Hematopoietic multipotent progenitor cell treated with erythropoietin and hydrocortisone succinate and interleukin-3 and kit ligand, for 8 days (in vitro differentiated cells): ENCODE measurements around the gene CNOT6.
A peak's percentile ranks its signal among the peaks of the same experiment; 100 is the strongest.

Source experiments
- DNase-seq: peaks from one replicate; pipeline ENCODE4 v3.0.0-alpha.2; 2015

The CNOT6 gene

DNA sequence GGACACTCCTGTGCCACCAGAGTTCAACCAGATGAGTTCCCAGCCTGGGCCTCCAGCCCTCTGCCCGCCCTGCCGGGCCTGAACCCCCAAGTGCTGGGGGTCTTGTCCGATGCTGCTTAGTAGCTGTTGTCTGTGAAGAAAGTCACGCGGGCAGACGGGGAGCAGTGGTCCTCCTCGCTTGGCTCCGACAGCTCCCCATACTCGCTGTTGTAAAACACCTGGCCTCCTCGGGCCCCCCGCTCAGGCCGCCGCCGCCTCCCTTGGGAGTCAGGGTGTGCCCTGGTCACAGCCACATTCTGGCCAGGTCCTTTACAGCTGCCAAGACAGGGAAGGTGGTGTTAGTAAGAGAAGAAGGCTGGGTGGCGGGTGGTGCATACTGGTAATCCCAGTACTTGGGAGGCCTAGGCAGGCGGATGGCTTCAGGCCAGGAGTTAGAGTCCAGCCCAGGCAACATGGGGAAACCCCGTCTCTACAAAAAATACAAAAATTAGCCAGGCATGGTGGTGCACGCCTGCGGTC is 109.0 kb downstream of the CNOT6 start:
- DNase-seq, result no peak

DNA sequence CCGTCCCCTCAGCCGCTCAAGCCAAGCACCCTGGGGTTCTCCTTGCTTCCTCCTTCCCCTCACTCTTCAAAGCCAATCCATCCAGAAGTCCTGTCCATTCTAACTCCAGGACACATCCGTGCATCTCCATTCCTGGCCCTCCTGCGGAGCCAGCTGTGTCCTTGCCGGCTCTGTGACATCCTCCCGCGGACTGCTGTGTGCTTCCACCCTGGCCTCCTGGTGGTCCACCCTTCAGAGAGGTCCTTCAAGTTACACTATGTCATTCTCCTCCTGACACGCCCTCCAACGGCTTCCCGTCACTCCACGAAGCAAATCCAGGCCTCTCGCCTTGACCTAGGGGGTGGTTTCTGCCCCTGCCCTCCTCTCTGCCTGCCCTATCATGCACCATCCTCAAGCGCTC is 110.1 kb downstream of the CNOT6 start:
- no peak for DNase-seq

DNA sequence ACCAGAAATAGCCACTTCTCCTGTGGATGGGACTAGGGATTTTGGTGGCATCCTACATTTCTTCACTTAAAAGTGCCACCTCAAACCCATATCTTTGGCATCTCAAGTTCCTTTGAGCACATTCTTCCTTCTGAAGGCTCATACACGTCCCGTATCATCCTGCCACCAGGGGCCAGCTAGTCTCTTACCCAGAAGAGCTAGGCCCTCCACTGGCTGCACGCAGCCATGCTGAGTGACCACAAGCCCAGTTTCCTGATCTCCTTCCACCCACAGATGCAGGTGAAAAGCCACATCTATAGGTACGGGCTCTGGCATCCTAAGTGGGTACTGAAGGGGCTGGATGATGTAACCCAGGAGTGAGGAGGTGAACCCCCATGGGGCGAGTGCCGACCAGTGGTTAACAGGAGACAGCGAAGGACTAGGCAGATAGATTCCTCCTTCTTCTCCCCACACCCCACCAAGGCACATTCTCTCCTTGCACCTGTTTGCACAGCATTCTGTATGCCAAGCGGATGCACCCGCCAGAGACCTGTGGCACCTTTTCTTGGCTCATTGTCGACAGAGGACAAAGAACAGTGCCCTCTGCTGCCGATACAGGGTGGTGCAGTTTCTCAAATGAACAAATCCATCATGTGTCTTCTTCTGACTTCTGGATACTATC is 111.5 kb downstream of the CNOT6 start:
- peak; percentile 86 for DNase-seq

DNA sequence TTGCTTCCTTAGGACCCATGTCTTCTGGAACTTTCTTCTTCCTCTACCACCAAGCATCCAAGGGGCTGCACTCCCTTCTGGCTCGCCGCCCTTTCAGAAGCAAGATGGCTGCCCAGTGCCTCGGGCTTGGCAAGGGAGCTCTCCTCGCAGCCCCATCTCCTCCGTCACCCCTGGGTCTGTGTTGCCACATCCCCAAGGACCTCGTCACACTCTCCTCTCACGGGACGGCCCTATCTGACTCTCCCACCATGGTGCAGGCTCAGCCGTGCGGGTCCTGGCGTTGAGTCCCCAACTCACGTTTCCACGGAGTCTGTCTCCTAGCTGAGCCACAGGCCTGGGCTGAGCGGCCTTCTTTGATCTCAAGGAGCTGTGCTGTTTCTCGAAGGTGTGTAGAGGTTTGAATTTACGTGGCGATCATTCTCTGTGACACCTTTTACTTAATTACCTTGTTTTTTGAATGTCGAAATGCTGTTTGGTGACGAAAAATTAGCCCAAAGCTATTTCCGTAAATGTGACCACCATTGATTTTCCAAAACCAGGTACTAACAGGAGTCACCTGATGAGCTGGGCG is 112.1 kb downstream of the CNOT6 start:
- DNase-seq, result no peak

DNA sequence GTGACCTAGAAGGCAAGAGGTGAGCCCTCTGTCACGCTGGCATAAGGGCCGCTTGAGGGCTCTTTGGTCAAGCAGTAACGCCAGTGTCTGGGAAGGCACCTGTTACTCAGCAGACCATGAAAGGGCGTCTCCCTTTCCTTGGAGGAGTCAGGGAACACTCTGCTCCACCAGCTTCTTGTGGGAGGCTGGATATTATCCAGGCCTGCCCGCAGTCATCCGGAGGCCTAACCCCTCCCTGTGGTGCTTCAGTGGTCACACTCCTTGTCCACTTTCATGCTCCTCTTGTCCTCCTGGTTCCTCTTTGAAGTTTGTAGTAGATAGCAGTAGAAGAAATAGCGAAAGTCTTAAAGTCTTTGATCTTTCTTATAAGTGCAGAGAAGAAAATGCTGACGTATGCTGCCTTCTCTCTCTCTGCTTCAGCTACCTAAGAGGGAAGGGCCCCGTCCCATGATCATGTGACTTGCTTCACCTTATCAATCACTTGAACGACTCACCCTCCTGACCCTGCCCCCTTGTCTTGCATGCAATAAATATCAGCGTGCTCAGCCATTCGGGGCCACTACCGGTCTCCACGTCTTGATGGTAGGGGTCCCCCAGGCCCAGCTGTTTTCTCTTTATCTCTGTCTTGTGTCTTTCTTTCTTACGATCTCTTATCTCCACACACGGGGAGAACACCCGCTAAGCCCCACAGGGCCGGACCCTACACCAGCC is 113.8 kb downstream of the CNOT6 start:
- DNase-seq, result peak; percentile 48

DNA sequence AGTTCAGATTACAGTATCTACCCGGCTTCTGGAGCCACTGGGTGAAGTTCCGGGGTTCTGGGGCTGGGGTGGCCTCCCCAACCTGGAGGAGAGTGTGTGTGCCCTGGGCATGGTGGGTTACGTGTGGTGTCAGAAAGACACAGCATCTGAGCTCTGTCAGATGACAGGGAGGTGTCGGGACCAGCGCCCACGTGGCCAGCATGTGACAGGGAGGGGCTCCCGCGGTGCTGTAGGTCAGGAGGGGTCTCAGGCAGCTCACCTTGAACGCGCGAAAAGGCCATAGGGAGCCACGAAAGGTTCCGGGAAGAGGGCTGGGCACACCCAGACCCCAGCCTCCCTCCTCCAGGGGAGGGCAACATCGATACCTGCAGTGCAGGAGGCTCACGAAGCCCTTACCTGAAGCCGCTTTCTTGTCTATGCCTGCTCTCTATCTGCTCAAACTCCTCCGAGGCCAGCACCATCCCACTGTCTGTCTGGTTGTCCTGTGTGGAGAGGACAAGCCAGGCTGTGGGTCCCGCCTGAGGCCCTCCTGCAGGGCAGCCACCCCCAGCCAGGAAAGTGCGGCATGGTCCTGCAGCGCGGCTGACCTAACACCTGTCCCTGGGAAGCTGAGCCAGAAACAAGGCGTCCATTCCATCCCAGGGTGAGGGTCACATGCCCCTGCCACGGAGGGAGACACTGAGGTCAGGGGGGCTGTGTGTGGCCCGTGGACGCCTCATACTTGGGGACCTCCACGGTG is 114.6 kb downstream of the CNOT6 start:
- DNase-seq, result no peak

DNA sequence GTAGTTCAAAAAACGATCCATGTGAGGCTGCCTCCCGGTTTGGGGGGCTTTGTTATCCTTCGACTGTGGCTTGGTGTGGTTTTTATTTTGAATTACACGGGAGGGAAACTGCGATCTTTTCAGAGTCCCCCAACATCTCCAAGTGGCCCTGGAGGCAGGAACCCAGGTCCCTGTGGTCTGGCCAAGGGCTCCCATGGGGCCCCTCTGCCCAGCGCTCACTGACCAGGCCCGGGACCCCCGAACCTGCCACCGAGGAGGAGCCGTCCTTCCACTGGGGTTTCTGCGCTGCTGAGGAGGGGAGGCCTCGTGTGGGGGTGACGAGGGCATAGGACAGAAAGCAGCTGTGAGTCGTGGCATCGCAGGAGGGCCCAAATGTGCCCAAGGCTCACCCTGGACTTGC is 115.2 kb downstream of the CNOT6 start:
- DNase-seq, result no peak

DNA sequence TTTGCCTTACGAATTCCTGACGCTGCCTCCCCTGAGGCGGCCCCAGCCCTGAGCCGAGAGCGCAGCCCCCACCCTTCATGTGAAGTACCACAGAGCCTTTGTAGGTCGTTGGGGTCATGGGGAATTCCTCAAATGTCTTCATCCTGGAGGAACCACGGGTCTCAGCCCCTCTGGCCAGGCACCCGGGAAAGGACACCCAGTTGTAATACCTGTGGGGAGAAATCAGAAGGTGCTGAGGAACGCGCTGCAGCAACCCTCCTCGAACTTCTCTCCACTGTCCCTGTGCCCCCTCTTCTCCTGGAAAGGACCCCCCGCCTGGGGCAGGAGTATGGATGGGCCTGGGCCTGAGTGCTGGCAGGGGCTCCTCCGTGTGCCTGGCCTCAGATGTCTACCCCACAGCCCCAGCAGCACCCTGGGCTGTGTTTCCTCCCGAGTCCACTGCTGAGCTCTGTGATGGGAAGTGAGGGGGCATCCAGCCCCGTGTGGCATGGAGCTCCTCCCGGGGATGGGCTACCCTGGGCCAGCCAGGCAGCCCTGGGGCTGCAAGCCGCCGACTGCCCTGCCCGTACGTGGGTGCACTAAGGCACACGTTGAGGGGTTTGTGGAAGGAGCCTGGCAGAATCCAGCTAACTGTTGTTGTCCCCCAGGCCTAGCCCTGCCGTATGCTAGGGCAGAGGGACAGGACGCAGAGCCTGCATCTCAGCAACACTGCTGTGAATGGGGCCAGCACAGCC is 115.8 kb downstream of the CNOT6 start:
- DNase-seq, result no peak

DNA sequence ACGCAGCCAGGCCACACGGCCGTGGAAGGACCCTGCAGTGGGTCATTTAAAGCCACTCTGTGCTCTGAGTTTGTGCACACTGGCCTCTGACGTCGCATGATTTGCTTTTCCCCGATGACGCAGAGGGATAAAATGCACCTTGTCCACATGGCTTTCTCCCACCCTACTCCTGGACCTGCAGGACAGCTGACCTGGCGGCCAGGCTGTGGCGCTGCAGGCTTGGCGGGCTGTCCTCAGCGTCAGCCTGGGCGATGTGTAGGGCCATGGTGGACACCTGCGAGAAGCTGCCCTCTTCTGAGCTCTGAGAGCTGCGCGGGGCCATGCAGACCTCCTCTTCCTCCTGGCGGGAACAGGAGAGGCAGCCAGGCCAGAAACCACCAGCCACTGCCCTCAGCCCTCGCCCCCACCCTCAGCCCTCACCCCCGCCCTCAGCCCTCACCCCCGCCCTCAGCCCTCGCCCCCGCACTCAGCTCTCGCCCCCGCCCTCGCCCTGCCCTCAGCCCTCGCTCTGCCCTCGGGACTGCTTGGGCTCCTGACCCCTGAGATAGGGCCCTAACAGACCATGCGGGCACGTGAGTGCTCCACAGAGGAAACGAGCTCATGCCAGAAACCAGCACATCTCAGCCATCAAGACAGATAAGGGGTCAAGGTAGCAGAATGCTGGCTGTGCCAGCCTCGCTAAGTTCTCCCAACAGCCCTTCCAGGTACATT is 117.1 kb downstream of the CNOT6 start:
- peak; percentile 60 for DNase-seq

DNA sequence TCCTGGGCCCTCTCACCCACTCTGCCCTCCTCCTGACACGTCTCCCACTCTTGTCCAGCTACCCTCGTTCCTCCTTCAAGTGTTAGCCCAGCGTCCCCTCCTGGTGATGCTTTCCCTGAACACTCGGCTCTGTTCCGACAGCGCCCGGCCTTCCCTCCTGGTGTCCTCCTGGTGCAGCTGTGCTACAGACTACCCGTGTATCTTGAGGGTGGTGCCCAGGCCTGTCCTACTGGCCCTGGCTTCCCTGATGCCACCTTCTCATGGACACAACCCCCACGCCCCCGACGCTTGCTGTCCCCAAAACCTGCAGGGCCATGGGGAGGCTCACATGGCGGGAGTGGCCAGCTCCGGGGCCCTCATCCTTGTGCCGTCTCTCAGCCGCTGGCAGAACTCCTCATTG is 118.5 kb downstream of the CNOT6 start:
- DNase-seq, result no peak

DNA sequence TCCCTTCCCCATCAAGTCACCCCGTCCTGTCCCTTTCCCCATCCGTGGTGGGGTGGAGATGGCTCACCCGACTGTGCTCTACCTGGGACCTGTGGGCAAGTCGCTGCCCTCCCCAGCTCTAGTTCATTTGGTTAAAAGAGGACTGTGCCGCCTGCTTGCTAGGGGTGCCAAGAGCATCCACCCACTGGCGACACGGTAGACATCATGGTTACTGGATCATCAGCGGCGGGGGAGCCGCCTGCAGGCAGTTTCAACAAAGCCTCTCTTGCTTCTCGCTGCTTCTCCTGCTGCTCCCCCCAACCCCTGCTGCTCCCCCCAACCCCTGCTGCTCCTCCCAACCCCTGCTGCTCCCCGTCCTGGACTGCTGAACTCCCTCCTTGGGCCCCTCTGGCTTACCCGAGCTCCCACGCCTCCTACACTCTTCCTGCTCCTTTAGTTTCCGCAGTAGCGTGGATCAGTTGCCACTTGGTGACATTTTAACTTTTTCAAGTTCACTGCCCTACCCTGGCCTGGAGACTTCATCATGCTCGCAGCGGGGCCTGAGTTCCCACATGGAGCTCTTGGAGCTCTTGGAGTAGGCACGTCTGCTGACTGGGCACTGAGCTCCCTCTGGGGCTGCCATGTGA is 119.1 kb downstream of the CNOT6 start:
- DNase-seq, result no peak

DNA sequence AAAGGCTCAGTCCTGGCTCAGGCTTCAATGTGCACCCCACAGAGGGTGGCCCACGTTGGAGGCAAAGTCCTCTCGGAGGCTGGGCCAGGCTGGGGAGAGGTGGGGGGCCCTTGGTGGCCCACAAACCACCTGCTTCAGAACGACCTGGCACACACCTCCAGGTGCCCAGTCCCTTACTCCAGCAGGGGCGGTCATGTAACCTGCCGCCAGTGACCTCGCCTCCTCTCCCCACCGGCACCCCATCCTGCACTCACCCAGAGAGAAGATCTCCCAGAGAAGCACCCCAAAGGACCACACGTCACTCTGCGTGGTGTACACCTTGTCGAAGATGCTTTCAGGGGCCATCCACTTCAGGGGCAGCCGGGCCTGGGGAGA is 119.6 kb downstream of the CNOT6 start:
- DNase-seq, result no peak

DNA sequence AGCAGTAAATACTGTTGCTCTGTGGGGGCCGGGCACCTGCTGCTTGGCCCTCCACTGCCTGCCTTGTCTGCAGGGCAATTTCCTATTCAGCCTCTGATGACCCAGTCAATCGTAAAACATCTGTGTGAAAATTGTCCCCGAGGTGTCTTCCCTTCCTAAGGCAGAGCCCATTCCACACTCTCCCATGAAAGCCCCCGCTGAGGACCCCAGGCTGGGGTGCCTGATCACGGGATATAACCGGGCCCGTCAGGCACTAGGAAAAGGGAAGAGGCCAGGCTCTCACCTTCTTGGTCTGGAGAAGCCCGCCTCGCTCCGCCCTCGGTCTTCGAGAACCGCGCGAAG is 124.3 kb downstream of the CNOT6 start:
- no peak for DNase-seq

DNA sequence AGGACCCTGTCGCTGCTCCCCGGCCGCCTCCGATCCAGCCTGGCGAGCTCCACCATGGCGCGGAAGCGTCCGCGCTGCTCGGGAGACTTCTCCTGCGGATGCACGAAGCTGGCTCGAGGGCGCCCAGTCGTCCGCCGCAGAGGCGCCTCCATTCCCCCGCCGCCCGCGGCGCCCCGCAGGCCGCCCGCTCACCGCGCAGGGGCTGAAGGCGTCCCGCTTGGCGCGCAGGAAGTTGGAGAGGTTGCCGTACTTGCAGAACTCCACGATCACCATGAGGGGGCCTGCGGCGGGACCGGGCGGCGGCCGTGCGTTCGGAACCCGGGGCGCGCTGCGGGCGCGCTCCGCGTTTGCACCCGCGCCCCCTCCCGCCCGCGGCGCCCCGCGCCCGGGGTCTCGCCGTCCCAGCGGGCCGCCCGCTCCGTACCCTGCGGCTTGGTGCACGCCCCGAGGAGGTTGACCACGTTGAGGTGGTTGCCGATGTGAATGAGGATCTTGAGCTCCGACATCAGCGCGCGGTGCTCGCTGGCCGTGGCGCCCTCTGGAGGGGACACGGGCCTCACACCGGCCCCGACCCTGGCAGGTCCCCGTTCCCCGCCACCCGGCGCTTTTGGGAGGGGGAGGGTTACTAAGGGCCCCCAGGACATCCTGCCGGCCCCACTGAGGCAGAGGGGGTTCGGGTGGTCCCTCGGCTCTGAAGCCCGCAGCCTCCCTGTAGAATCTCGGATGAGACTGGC is 124.8 kb downstream of the CNOT6 start:
- peak; percentile 57 for DNase-seq

DNA sequence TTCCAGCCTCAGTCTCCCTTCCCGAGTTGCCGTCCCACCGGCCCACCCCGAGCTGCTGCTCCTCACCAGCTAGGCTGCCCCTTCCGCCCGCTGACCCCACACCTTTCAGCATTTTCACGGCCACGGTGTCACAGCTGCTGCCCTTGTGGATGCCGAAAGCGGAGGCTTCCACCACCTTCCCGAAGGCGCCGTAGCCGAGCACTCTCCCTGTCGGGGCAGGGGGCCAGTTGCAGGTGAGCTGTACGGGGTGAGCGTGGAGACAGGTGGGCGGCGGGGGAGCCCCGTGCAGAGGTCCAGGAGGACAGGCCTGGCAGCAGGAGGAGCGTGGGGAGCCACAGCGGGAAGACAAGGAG is 125.4 kb downstream of the CNOT6 start:
- no peak for DNase-seq

DNA sequence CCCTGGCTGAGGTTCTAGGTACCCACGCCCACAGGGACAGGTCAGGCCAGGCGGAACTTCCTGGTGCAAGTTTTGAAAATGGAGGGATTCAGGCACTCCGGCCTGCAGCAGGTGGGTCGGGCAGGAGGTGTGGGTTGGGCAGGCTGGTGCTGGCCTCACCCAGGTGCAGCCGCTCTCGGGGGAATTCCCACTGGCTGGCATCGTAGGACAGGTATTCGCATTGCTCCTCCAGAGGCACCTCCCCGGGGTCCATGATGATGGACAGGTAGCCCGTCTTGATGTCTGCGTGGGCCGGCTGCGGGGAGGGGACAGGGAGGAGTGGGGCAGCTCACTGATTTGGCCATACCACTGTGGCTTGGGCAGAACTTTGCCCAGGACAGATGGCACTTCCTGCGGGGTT is 125.8 kb downstream of the CNOT6 start:
- no peak for DNase-seq

DNA sequence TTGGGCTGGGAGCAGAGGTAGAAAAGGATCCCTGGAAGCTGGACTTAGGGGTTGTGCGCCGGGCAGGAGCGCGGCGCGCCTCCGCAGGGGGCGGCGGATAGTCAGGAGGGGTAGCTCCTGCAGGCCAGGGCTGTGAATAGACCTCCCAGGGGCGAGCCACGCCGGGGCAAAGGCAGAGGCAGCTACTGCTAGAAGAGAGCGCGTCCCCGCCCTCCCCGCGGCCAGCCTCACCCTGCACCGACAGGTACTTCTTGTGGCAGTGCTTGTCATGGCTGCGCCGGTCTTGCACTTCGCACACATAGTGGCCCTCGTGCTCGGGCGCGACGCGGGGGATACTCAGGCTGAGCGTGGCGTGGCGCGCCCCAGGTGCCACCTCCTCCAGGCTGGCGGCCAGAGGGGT is 127.1 kb downstream of the CNOT6 start:
- no peak for DNase-seq

DNA sequence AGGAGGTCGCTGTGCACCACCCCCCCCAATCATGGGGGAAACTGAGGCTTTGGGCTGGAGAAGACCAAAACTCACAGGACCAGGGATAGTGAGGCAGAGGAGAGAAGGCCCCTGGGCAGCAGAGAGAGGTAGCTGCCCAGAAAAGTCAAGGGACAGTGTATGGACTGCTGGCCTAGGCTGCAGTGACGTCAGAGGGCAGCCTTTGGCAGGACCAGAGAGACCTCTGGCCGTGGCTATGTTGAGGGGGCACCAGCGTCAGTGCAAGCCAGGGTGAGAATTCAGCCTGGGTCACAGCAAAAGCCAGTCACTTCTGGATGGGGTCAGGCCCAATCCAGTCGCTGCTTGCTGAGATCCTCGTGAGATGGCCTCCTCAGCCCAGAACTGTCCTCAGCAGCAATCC is 128.7 kb downstream of the CNOT6 start:
- DNase-seq, result no peak

DNA sequence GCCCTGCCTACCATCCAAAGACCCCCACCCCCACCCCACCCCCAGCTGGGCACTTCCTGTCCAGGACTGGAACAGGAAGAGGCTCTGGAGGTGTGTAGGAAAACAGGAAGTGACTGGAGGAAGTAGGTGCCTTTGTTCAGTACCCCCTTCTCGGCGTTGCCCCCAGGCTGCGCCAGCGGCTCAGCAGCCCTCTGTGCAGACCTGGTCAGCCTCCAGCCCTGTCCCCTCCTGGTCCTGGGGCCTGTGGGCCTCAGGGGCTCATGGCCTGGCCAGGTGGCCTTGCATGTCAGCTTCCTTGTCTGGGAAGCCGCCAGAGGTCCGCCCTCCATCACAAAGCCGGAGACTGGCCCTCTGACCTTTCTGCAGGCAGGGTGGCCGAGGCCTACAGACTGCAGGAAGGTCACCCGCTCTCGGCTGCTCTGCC is 129.2 kb downstream of the CNOT6 start:
- no peak for DNase-seq

DNA sequence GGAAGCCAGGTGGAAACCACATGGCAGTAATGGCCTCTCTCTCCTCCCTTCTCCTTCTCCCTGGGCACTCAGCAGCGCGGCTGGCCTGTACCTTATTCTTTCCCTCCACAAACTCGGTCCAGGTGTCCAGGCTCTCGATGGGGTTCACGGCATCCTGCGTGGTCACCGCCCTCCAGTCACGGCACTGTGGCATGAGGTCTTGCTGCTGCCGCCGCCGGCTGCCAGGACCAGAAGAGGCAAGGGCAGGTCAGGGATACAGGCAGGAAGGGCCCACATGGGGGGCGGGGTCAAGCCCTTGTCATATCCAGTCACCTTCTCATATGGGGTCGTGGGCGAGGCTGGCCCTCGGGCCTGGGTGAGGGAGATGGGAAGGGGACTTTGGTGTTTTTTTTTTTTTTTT is 129.7 kb downstream of the CNOT6 start:
- no peak for DNase-seq

DNA sequence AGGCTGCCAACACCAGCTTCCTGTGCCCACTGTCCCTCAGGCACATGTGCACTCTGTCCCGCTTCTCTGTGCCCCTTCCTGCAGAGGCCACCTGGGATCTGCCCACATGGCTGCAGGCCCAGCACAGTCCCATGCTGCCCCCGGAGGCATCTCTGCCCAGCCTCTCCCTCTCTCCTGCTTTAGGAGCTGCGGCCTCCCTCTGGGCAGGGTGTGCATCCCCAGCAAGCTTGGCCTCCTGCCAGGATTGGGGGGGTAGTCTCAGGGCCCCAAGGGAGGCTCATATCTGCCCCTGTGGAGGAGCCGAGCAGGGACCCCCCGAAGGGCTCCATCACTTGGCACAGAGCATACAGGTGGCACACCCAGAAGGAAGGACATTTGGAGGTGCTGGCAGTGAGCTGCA is 130.4 kb downstream of the CNOT6 start:
- DNase-seq, result no peak
